ENCODE data around the gene PRSS2. TPM values are rescaled to one million over a fixed set of nuclear protein-coding genes. Genes with fewer than 3 reads are reported as not detected.

Gene PRSS2
- not detected in 2 replicates for total RNA-seq

GRCh38 chr7:142770661-142771352, at the start of gene PRSS2:
Gene PRSS2 (plus strand): TSS chr7:142770970. CDS start chr7:142770983, 13 bp downstream.

GRCh38 chr7:142749218-142749993, 21.4 kb upstream of the PRSS2 start, which contains the start of gene PRSS1:
Gene PRSS1 (plus strand): TSS chr7:142749472. CDS start chr7:142749485, 13 bp downstream.

Other genes with a start within 250 kb of the PRSS2 start
- gene PRSS1, start 21.5 kb upstream of the PRSS2 start, total RNA-seq = not detected in 2 replicates
- gene EPHB6, start 84.1 kb downstream of the PRSS2 start, total RNA-seq = under 0.01 and 1.2 TPM in 2 replicates
- not detected in 2 replicates for gene TRPV6, start 114.8 kb downstream of the PRSS2 start, total RNA-seq
- not detected in 2 replicates for gene TRPV5, start 162.8 kb downstream of the PRSS2 start, total RNA-seq
- not detected in 2 replicates for gene LLCFC1, start 168.5 kb downstream of the PRSS2 start, total RNA-seq
- not detected in 2 replicates for gene KEL, start 191.4 kb downstream of the PRSS2 start, total RNA-seq

Measured in bronchial smooth muscle cell (primary cell).